Caco-2 (cell line): ENCODE results near the gene TMTC2. TPM values are rescaled to one million over a fixed set of nuclear protein-coding genes. Genes with fewer than 3 reads are reported as not detected.

Experiments used
- BruUV-seq: library from RNA; stranded (reverse); fragments of 400-500 nt; replicated peaks from 2 replicates; lab custom pipeline; 2021; lab: Mats Ljungman, UMichigan
- CTCF ChIA-PET: fragments of 300-600 bp; sonication (Branson Sonifier 250); formaldehyde crosslinking; loops from one replicate; lab custom pipeline; 2022; ENCODE audit warnings: antibody characterized with exemption; lab: Charles Lee
- POLR2A ChIA-PET: fragments of 300-600 bp; sonication (Branson Sonifier 250); formaldehyde crosslinking; loops from one replicate; lab custom pipeline; 2022; ENCODE audit warnings: antibody characterized with exemption; lab: Charles Lee
- DNase-seq, 2 experiments: peaks; one replicate each; pipeline versions ENCODE4 v3.0.0 to v3.0.0-alpha.2; 2020 to 2022
- H3K27me3 ChIP-seq: replicated peaks from 2 replicates; pipeline ENCODE4 v1.6.0; 2011; ENCODE audit warnings: low read length; ENCODE audit not compliant: control insufficient read depth, insufficient read depth
- H3K36me3 ChIP-seq: 2 replicates; pipeline ENCODE4 v1.5.1; 2011; ENCODE audit warnings: low read length; ENCODE audit not compliant: control insufficient read depth, insufficient read depth
- H3K4me1 ChIP-seq: fragments of 250-450 bp; sonication (Bioruptor Pico); 2 replicates; pipeline ENCODE4 v1.5.1; 2020; ENCODE audit warnings: mild to moderate bottlenecking
- H3K4me3 ChIP-seq: 2 replicates; pipeline ENCODE4 v1.5.1; 2011; ENCODE audit warnings: low read depth, mild to moderate bottlenecking, control low read depth, low read length
- H3K9me3 ChIP-seq: fragments of 250-450 bp; sonication (Bioruptor Pico); 2 replicates; pipeline ENCODE4 v1.5.1; 2020; ENCODE audit warnings: mild to moderate bottlenecking, moderate library complexity
- H3K27ac Mint-ChIP-seq: one replicate; pipeline ENCODE4 v1.8.0; 2022; ENCODE audit warnings: mixed read lengths; ENCODE audit not compliant: unreplicated experiment
- H3K27me3 Mint-ChIP-seq: one replicate; pipeline ENCODE4 v1.8.0; 2022; ENCODE audit warnings: mixed read lengths; ENCODE audit not compliant: insufficient read depth, unreplicated experiment
- H3K36me3 Mint-ChIP-seq: one replicate; pipeline ENCODE4 v1.8.0; 2022; ENCODE audit warnings: mild to moderate bottlenecking, mixed read lengths; ENCODE audit not compliant: insufficient read depth, unreplicated experiment
- H3K4me1 Mint-ChIP-seq: one replicate; pipeline ENCODE4 v1.8.0; 2022; ENCODE audit warnings: low read depth, mixed read lengths; ENCODE audit not compliant: unreplicated experiment
- H3K4me3 Mint-ChIP-seq: one replicate; pipeline ENCODE4 v1.8.0; 2022; ENCODE audit warnings: mild to moderate bottlenecking, moderate library complexity, mixed read lengths; ENCODE audit not compliant: unreplicated experiment
- H3K9me3 Mint-ChIP-seq: one replicate; pipeline ENCODE4 v1.8.0; 2022; ENCODE audit warnings: mixed read lengths; ENCODE audit not compliant: unreplicated experiment
- CTCF ChIP-seq, 2 experiments: fragments of 200-600 bp in 1 of 2; IDR thresholded peaks; 1 replicate in 1 of 2; 2 replicates in 1 of 2; pipeline versions ENCODE4 v1.5.1 to v1.8.0; 2011 to 2022; ENCODE audit warnings: antibody characterized with exemption in 1 of 2, control low read depth in 1 of 2, inconsistent platforms in 1 of 2, low read depth in 1 of 2, low read length in 1 of 2, mild to moderate bottlenecking in 1 of 2, moderate library complexity in 1 of 2; ENCODE audit not compliant: insufficient read depth in 1 of 2, severe bottlenecking in 1 of 2, unreplicated experiment in 1 of 2
- intact Hi-C: fragments of 100-400 bp; cut with micrococcal nuclease; formaldehyde crosslinking; loops from one replicate; pipeline ENCODE4 v1.10.0; 2022; ENCODE audit not compliant: unreplicated experiment
- total RNA-seq: library from RNA; stranded (reverse); gene quantifications from 2 replicates; pipeline ENCODE4 v1.2.3, GENCODE V29; 2022

The TMTC2 gene
- total RNA-seq, 1 experiment from 2014 or later, result 2.2 TPM

- no peaks in the 10 kb centered on the region for H3K9me3 Mint-ChIP-seq
- no peaks in the 10 kb centered on the region for H3K36me3 ChIP-seq
- H3K27me3 Mint-ChIP-seq, result peaks cover 8% of the 10 kb centered on the region
- POLR2A ChIA-PET, result no interaction called here
- no TSS peak for BruUV-seq
- peak overlapping the region; percentile 71 for H3K4me3 ChIP-seq
- peaks cover 12% of the 10 kb centered on the region for H3K36me3 Mint-ChIP-seq
- peak overlapping the region; percentile 84 for H3K4me3 Mint-ChIP-seq
- DNase-seq, result peak; percentile 92 to 93
- TF ChIP-seq CTCF (IDR thresholded peaks at IDR 0.05; ENCODE audit: insufficient read depth in 1 of 2, low read depth in 1 of 2, low read length in 1 of 2, severe bottlenecking in 1 of 2, unreplicated experiment in 1 of 2), result peak; percentile 78 to 80
- H3K27ac Mint-ChIP-seq, result peak overlapping the region; percentile 37
- CTCF ChIA-PET, result interaction anchor here (0.5 to 1.6 kb wide), 10 partner anchors 13 to 1138 kb away, joined by 3 to 12 read pairs (median 4); no protein-coding TSS in a partner anchor
- H3K9me3 ChIP-seq, result no peaks in the 10 kb centered on the region
- peaks cover 12% of the 10 kb centered on the region for H3K4me1 Mint-ChIP-seq
- no peaks in the 10 kb centered on the region for H3K27me3 ChIP-seq
- no peaks in the 10 kb centered on the region for H3K4me1 ChIP-seq
- intact Hi-C loops, result loop anchor here (1.0 to 10.0 kb wide), 9 partner anchors 72 to 1138 kb away; no protein-coding TSS in a partner anchor
These were observed 927 bp upstream of the TMTC2 start for GRCh38 chr12:82685790-82686167.

- CTCF ChIA-PET, result interaction anchor here (1.2 to 1.6 kb wide), 3 partner anchors 11 to 575 kb away, joined by 3 to 6 read pairs (median 4); no protein-coding TSS in a partner anchor
- Mint-ChIP-seq H3K4me1 (peaks cover 12% of the 10 kb centered on the region), H3K27ac (peak overlapping the region; percentile 37), H3K27me3 (peaks cover 8% of the 10 kb centered on the region), H3K36me3 (peaks cover 12% of the 10 kb centered on the region), H3K4me3 (peak overlapping the region; percentile 84), H3K9me3 (no peaks in the 10 kb centered on the region)
- Histone ChIP-seq H3K9me3 (no peaks in the 10 kb centered on the region), H3K4me3 (peak overlapping the region; percentile 71), H3K4me1 (no peaks in the 10 kb centered on the region), H3K27me3 (no peaks in the 10 kb centered on the region), H3K36me3 (no peaks in the 10 kb centered on the region)
- no peak for TF ChIP-seq CTCF (IDR thresholded peaks at IDR 0.05; ENCODE audit: insufficient read depth in 1 of 2, low read depth in 1 of 2, low read length in 1 of 2, severe bottlenecking in 1 of 2, unreplicated experiment in 1 of 2)
- intact Hi-C loops, result loop anchor here (5.0 to 10.0 kb wide), 6 partner anchors 70 to 575 kb away; no protein-coding TSS in a partner anchor
- no TSS peak for BruUV-seq
- POLR2A ChIA-PET, result no interaction called here
- DNase-seq, result peak; percentile 45
These were observed 610 bp downstream of the TMTC2 start for GRCh38 chr12:82687021-82688011.

- no peaks in the 10 kb centered on the region for H3K36me3 ChIP-seq
- H3K36me3 Mint-ChIP-seq, result peaks cover 12% of the 10 kb centered on the region
- POLR2A ChIA-PET, result no interaction called here
- H3K9me3 Mint-ChIP-seq, result no peaks in the 10 kb centered on the region
- H3K9me3 ChIP-seq, result no peaks in the 10 kb centered on the region
- no peaks in the 10 kb centered on the region for H3K27me3 ChIP-seq
- peak overlapping the region; percentile 71 for H3K4me3 ChIP-seq
- no TSS peak for BruUV-seq
- peak in 1 of 2 experiments; percentile 13 for TF ChIP-seq CTCF (IDR thresholded peaks at IDR 0.05; ENCODE audit: insufficient read depth in 1 of 2, low read depth in 1 of 2, low read length in 1 of 2, severe bottlenecking in 1 of 2, unreplicated experiment in 1 of 2)
- H3K27ac Mint-ChIP-seq, result no peak overlapping the region
- H3K4me1 Mint-ChIP-seq, result peaks cover 6% of the 10 kb centered on the region
- H3K27me3 Mint-ChIP-seq, result peaks cover 8% of the 10 kb centered on the region
- H3K4me3 Mint-ChIP-seq, result peak overlapping the region; percentile 84
- CTCF ChIA-PET, result no interaction called here
- intact Hi-C loops, result loop anchor here (5.0 to 10.0 kb wide), 6 partner anchors 69 to 574 kb away; no protein-coding TSS in a partner anchor
- H3K4me1 ChIP-seq, result no peaks in the 10 kb centered on the region
- no peak for DNase-seq
These were observed 1.4 kb downstream of the TMTC2 start for GRCh38 chr12:82688035-82688501.
